IMR-90 (cell line): ENCODE results near the gene DNMT3L.
"Not testable (repeated sequence)": the region's sequence is repeated elsewhere in the genome, so short reads cannot be mapped to it uniquely, and the experiment has no call there.

Source experiments
- BHLHE40 ChIP-seq: fragments of 150-350 bp; IDR thresholded peaks from 2 replicates; pipeline ENCODE4 v1.6.1; 2016; ENCODE audit warnings: mild to moderate bottlenecking, low read depth, low read length
- CEBPB ChIP-seq: IDR thresholded peaks from 2 replicates; pipeline ENCODE4 v1.6.1; 2012; ENCODE audit warnings: low read depth, low read length, improper control_type of control experiment
- CTCF ChIP-seq: conservative IDR thresholded peaks from 2 replicates; pipeline ENCODE4 v1.5.1; 2012; ENCODE audit warnings: mild to moderate bottlenecking, low read depth, low read length, improper control_type of control experiment
- ELK1 ChIP-seq: fragments of 150-350 bp; IDR thresholded peaks from 2 replicates; pipeline ENCODE4 v1.6.1; 2016; ENCODE audit warnings: low read depth, mild to moderate bottlenecking, low read length, moderate library complexity, borderline replicate concordance
- FOS ChIP-seq: fragments of 150-350 bp; IDR thresholded peaks from 2 replicates; pipeline ENCODE4 v1.6.1; 2016; ENCODE audit warnings: low read depth, low read length
- MAFK ChIP-seq: IDR thresholded peaks from 2 replicates; pipeline ENCODE4 v1.6.1; 2012; ENCODE audit warnings: low read depth, low read length, improper control_type of control experiment
- MAZ ChIP-seq: IDR thresholded peaks from 2 replicates; pipeline ENCODE4 v1.6.1; 2012; ENCODE audit warnings: low read depth, mild to moderate bottlenecking, low read length, improper control_type of control experiment, moderate library complexity, borderline replicate concordance
- MXI1 ChIP-seq: IDR thresholded peaks from 2 replicates; pipeline ENCODE4 v1.6.1; 2012; ENCODE audit warnings: low read depth, mild to moderate bottlenecking, low read length, moderate library complexity, borderline replicate concordance
- NFE2L2 ChIP-seq: fragments of 150-350 bp; IDR thresholded peaks from 2 replicates; pipeline ENCODE4 v1.6.1; 2016; ENCODE audit warnings: low read depth, mild to moderate bottlenecking, low read length
- POLR2A ChIP-seq: IDR thresholded peaks from 2 replicates; pipeline ENCODE4 v1.6.1; 2012; ENCODE audit warnings: mild to moderate bottlenecking, low read depth, low read length
- RAD21 ChIP-seq: IDR thresholded peaks from 2 replicates; pipeline ENCODE4 v1.6.1; 2012; ENCODE audit warnings: low read length, improper control_type of control experiment
- RFX5 ChIP-seq: IDR thresholded peaks from 2 replicates; pipeline ENCODE4 v1.8.0; 2012; ENCODE audit warnings: low read depth, mild to moderate bottlenecking, low read length, moderate library complexity
- SMC3 ChIP-seq: fragments of 150-350 bp; IDR thresholded peaks from 2 replicates; pipeline ENCODE4 v1.6.1; 2016; ENCODE audit warnings: low read depth, mild to moderate bottlenecking, antibody characterized with exemption, low read length, moderate library complexity
- USF2 ChIP-seq: fragments of 150-350 bp; IDR thresholded peaks from 2 replicates; pipeline ENCODE4 v1.6.1; 2017; ENCODE audit warnings: mild to moderate bottlenecking, antibody characterized with exemption, low read length, low read depth

GRCh38 chr21:44302573-44303401 is 41.1 kb upstream of the DNMT3L start:
- TF ChIP-seq ELK1, CTCF, CEBPB, RAD21, USF2, POLR2A, MAFK, MAZ, SMC3, MXI1, RFX5, NFE2L2, FOS, BHLHE40: not testable (repeated sequence)
